Mesenchymal stem cell (in vitro differentiated cells and primary cell): Measurements from ENCODE around the gene C1QTNF4.

Source experiments
- DNase-seq: peaks from one replicate; pipeline ENCODE4 v3.0.0-alpha.2; 2013
- H2AFZ ChIP-seq: one replicate; pipeline ENCODE4 v1.6.1; 2013; ENCODE audit warnings: low read depth, mild to moderate bottlenecking, control low read depth, inconsistent platforms, low read length, moderate library complexity
- H2AK5ac ChIP-seq: 2 replicates; pipeline ENCODE4 v1.6.1; 2013; ENCODE audit warnings: low read length, moderate library complexity, mild to moderate bottlenecking, inconsistent platforms; ENCODE audit not compliant: severe bottlenecking
- H2BK120ac ChIP-seq: one replicate; pipeline ENCODE4 v1.6.1; 2013; ENCODE audit warnings: low read depth, mild to moderate bottlenecking, inconsistent platforms, low read length, moderate library complexity
- H2BK12ac ChIP-seq, 2 experiments: one replicate each; pipeline ENCODE4 v1.6.1; 2013; ENCODE audit warnings: inconsistent platforms in 2 of 2, low read length in 2 of 2, mild to moderate bottlenecking in 2 of 2, moderate library complexity in 2 of 2, control low read depth in 1 of 2
- H2BK15ac ChIP-seq: one replicate; pipeline ENCODE4 v1.6.1; 2013; ENCODE audit warnings: mild to moderate bottlenecking, low read depth, inconsistent platforms; ENCODE audit not compliant: poor library complexity, severe bottlenecking
- H2BK5ac ChIP-seq: 2 replicates; pipeline ENCODE4 v1.6.1; 2013; ENCODE audit warnings: low read depth, mild to moderate bottlenecking, low read length, control low read depth, inconsistent platforms; ENCODE audit not compliant: poor library complexity, severe bottlenecking
- H3K14ac ChIP-seq, 2 experiments: one replicate each; pipeline ENCODE4 v1.6.1; 2013; ENCODE audit warnings: inconsistent platforms in 2 of 2, low read length in 2 of 2, control low read depth in 1 of 2, mild to moderate bottlenecking in 1 of 2, moderate library complexity in 1 of 2
- H3K18ac ChIP-seq, 2 experiments: one replicate each; pipeline ENCODE4 v1.6.1; 2013; ENCODE audit warnings: inconsistent platforms in 2 of 2, low read length in 2 of 2, control low read depth in 1 of 2, low read depth in 1 of 2, mild to moderate bottlenecking in 1 of 2
- H3K23ac ChIP-seq, 2 experiments: one replicate each; pipeline ENCODE4 v1.6.1; 2013; ENCODE audit warnings: inconsistent platforms in 2 of 2, low read length in 2 of 2, mild to moderate bottlenecking in 2 of 2, moderate library complexity in 2 of 2, control low read depth in 1 of 2
- H3K27ac ChIP-seq: 2 replicates; pipeline ENCODE4 v1.5.1; 2013; ENCODE audit warnings: mild to moderate bottlenecking, moderate library complexity, low read length, control low read depth, inconsistent platforms; ENCODE audit not compliant: poor library complexity, severe bottlenecking
- H3K27me3 ChIP-seq, 2 experiments: 2 replicates each; pipeline versions ENCODE4 v1.6.1 to v1.7.0; 2013; ENCODE audit warnings: low read length in 2 of 2, mild to moderate bottlenecking in 2 of 2, moderate library complexity in 2 of 2, control low read depth in 1 of 2, inconsistent platforms in 1 of 2; ENCODE audit not compliant: control insufficient read depth in 1 of 2, insufficient read depth in 1 of 2
- H3K36me3 ChIP-seq, 2 experiments: 2 replicates each; pipeline versions ENCODE4 v1.6.1 to v1.7.0; 2013; ENCODE audit warnings: low read length in 2 of 2, control low read depth in 1 of 2, inconsistent platforms in 1 of 2, low read depth in 1 of 2, mild to moderate bottlenecking in 1 of 2; ENCODE audit not compliant: insufficient read depth in 2 of 2, control insufficient read depth in 1 of 2
- H3K4ac ChIP-seq, 2 experiments: one replicate each; pipeline ENCODE4 v1.6.1; 2013; ENCODE audit warnings: inconsistent platforms in 2 of 2, low read length in 2 of 2, mild to moderate bottlenecking in 2 of 2, moderate library complexity in 2 of 2, control low read depth in 1 of 2, low read depth in 1 of 2
- H3K4me1 ChIP-seq: 2 replicates; pipeline ENCODE4 v1.6.1; 2013; ENCODE audit warnings: low read depth, low read length, control low read depth; ENCODE audit not compliant: control insufficient read depth, insufficient read depth
- H3K4me2 ChIP-seq: 2 replicates; pipeline ENCODE4 v1.6.1; 2013; ENCODE audit warnings: low read length, mild to moderate bottlenecking, inconsistent platforms; ENCODE audit not compliant: poor library complexity, severe bottlenecking
- H3K4me3 ChIP-seq, 2 experiments: 2 replicates each; pipeline versions ENCODE4 v1.5.1 to v1.7.0; 2013; ENCODE audit warnings: low read length in 2 of 2, mild to moderate bottlenecking in 2 of 2, control low read depth in 1 of 2, low read depth in 1 of 2; ENCODE audit not compliant: insufficient read depth in 1 of 2
- H3K79me1 ChIP-seq: replicated peaks from 2 replicates; pipeline ENCODE4 v1.6.1; 2013; ENCODE audit warnings: mild to moderate bottlenecking, control low read depth, low read length, inconsistent platforms; ENCODE audit not compliant: poor library complexity, severe bottlenecking
- H3K9ac ChIP-seq: 2 replicates; pipeline ENCODE4 v1.7.0; 2013; ENCODE audit warnings: mild to moderate bottlenecking, low read length, moderate library complexity
- H3K9me3 ChIP-seq: 2 replicates; pipeline ENCODE4 v1.7.0; 2013; ENCODE audit warnings: mild to moderate bottlenecking, low read length; ENCODE audit not compliant: control insufficient read depth
- H4K8ac ChIP-seq: one replicate; pipeline ENCODE4 v1.6.1; 2013; ENCODE audit warnings: inconsistent platforms, mild to moderate bottlenecking, low read length, moderate library complexity
- H4K91ac ChIP-seq: one replicate; pipeline ENCODE4 v1.6.1; 2013; ENCODE audit warnings: mild to moderate bottlenecking, low read length, inconsistent platforms
- WGBS: methylation state at CpG from one replicate; pipeline ENCODE4 v1.1.7; 2013; ENCODE audit warnings: mixed read lengths; 5-methylcytosine and 5-hydroxymethylcytosine counted together

The C1QTNF4 gene

DNA sequence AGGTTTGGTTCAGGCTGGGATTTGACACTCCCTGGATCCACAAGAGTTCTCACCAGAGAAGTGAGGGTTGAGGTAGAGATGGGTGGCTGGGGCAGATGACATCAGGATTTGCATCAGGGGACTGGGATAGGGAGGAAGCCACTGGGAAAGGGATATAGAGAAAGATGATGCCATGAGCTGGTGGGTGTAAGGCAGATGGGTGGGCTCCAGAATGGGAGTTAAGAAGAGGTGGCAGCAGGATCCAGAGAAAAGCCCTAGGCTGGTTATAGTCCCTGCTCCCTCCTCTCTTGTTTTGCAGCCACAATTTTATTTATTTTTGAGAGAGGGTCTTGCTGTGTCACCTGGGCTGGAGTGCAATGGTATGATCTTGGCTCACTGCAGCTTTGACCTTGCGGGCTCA, 1.8 kb upstream of the C1QTNF4 start:
- Histone ChIP-seq H3K9ac (no peak overlapping the region), H2AK5ac (no peak overlapping the region), H2BK15ac (no peak overlapping the region), H3K18ac (no peak overlapping the region), H3K23ac (no peak overlapping the region), H2BK5ac (no peak overlapping the region), H2AFZ (no peak overlapping the region), H4K91ac (no peak overlapping the region), H3K27me3 (peaks cover 42 to 48% of the 10 kb centered on the region in 2 experiments), H2BK120ac (no peak overlapping the region), H3K27ac (no peak overlapping the region), H3K79me1 (no peaks in the 10 kb centered on the region), H3K4me2 (no peak overlapping the region), H3K36me3 (no peaks in the 10 kb centered on the region), H4K8ac (no peak overlapping the region), H3K14ac (no peak overlapping the region), H2BK12ac (no peak overlapping the region), H3K4me1 (peaks cover 20% of the 10 kb centered on the region), H3K4me3 (no peak overlapping the region), H3K9me3 (no peaks in the 10 kb centered on the region), H3K4ac (no peak overlapping the region)
- DNase-seq: no peak
- WGBS: 100% methylated on average over 1 of the region's 1 CpG

- Histone ChIP-seq H3K27me3 (peaks cover 42 to 46% of the 10 kb centered on the region in 2 experiments), H3K23ac (peak overlapping the region in 1 of 2 experiments; percentile 93), H3K4me3 (no peak overlapping the region), H2BK15ac (no peak overlapping the region), H3K27ac (no peak overlapping the region), H3K18ac (no peak overlapping the region), H3K4me2 (no peak overlapping the region), H4K91ac (no peak overlapping the region), H3K9me3 (no peaks in the 10 kb centered on the region), H3K14ac (no peak overlapping the region), H2BK120ac (no peak overlapping the region), H3K4me1 (peaks cover 20% of the 10 kb centered on the region), H3K4ac (no peak overlapping the region), H3K79me1 (no peaks in the 10 kb centered on the region), H2AK5ac (no peak overlapping the region), H2BK12ac (no peak overlapping the region), H4K8ac (no peak overlapping the region), H2AFZ (no peak overlapping the region), H3K36me3 (peaks cover 0 to 5% of the 10 kb centered on the region in 2 experiments), H3K9ac (no peak overlapping the region), H2BK5ac (no peak overlapping the region)
- no peak for DNase-seq
- WGBS: 67% methylated on average over 7 of the region's 7 CpGs
Observed at GRCh38 chr11:47595029-47595428, 818 bp upstream of the C1QTNF4 start.

DNA sequence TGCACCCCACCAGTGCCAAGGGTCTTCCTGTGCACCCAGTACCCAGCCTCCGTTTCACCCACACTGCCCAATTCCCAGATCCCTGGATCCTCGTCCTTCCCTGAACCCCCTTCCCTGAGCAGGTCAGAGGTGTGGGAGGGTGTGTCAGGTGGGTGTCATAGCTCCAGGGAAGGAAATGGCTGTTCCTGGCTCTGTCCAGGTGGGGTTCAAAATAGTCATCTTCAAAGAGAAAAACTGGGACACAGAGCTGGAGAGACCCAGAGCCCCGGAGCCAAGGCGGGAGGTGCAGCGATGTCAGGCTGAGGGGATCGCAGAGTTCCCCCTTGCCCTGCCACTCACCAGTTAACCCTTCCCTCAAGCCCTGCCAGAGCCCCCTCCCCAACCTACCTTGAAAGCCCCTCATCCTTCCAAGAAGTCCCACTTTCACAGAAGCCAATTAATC, 698 bp downstream of the C1QTNF4 start:
- Histone ChIP-seq H2BK12ac (no peak overlapping the region), H3K4ac (no peak overlapping the region), H2AFZ (no peak overlapping the region), H3K4me3 (peak overlapping the region in 1 of 2 experiments; percentile 60), H3K27me3 (peaks cover 42% of the 10 kb centered on the region in 2 experiments), H3K23ac (no peak overlapping the region), H2BK120ac (no peak overlapping the region), H3K9ac (peak overlapping the region; percentile 4), H4K8ac (no peak overlapping the region), H4K91ac (no peak overlapping the region), H3K4me2 (peak overlapping the region; percentile 86), H3K9me3 (no peaks in the 10 kb centered on the region), H3K27ac (no peak overlapping the region), H3K79me1 (no peaks in the 10 kb centered on the region), H3K14ac (no peak overlapping the region), H3K36me3 (peaks cover 0 to 10% of the 10 kb centered on the region in 2 experiments), H3K18ac (no peak overlapping the region), H3K4me1 (peaks cover 20% of the 10 kb centered on the region), H2AK5ac (no peak overlapping the region), H2BK15ac (no peak overlapping the region), H2BK5ac (no peak overlapping the region)
- 4% methylated on average over 4 of the region's 6 CpGs for WGBS
- DNase-seq: no peak

DNA sequence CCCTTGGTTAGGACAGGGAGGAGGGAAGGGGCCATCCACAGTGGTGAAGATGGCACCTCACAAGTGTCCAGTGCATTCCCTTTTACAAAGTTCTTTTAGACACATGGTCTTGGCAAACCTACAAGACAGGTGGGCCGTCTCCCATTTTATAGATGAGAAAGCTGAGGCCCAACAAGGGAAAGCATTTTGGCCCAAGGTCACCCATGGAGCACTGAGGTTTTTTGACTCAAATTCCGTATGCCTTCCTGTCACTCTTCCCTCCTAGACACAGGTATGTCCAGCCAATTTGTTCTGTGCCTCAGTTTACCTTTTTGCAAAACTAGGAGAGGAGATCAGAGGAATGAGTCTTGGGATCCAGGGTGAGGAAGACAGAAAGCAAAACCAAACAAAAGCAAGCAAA, 1.2 kb downstream of the C1QTNF4 start:
- H3K79me1 ChIP-seq: no peaks in the 10 kb centered on the region
- no peak for DNase-seq
- H2BK15ac ChIP-seq: no peak overlapping the region
- no peak overlapping the region for H4K91ac ChIP-seq
- H4K8ac ChIP-seq: no peak overlapping the region
- H3K9ac ChIP-seq: no peak overlapping the region
- H3K23ac ChIP-seq: no peak overlapping the region
- H2BK12ac ChIP-seq: no peak overlapping the region
- no peaks in the 10 kb centered on the region for H3K9me3 ChIP-seq
- peaks cover 0 to 10% of the 10 kb centered on the region in 2 experiments for H3K36me3 ChIP-seq
- no peak overlapping the region for H3K4me2 ChIP-seq
- no peak overlapping the region for H3K14ac ChIP-seq
- no peak overlapping the region for H3K27ac ChIP-seq
- no peak overlapping the region for H3K18ac ChIP-seq
- no peak overlapping the region for H3K4ac ChIP-seq
- H3K4me3 ChIP-seq: no peak overlapping the region
- no peak overlapping the region for H2BK120ac ChIP-seq
- WGBS: 87% methylated on average over 2 of the region's 2 CpGs
- H3K4me1 ChIP-seq: peaks cover 20% of the 10 kb centered on the region
- no peak overlapping the region for H2BK5ac ChIP-seq
- H2AFZ ChIP-seq: no peak overlapping the region
- H3K27me3 ChIP-seq: peaks cover 42% of the 10 kb centered on the region in 2 experiments
- no peak overlapping the region for H2AK5ac ChIP-seq
